GM10248 (cell line): ENCODE measurements around the gene ADCY7.
"Not testable (repeated sequence)": the region's sequence is repeated elsewhere in the genome, so short reads cannot be mapped to it uniquely, and the experiment has no call there.

Experiments
- CTCF ChIA-PET: fragments of 300-600 bp; sonication (Branson Sonifier 250); formaldehyde crosslinking; extraction: SDS; loops from one replicate; lab custom pipeline; 2021; ENCODE audit warnings: antibody characterized with exemption; lab: Yijun Ruan, JAX
- POLR2A ChIA-PET: fragments of 350-650 bp; sonication (Branson Sonifier 250); formaldehyde crosslinking; extraction: SDS; loops from one replicate; lab custom pipeline; 2020; ENCODE audit warnings: antibody characterized with exemption; lab: Yijun Ruan, JAX
- DNase-seq: peaks from one replicate; pipeline ENCODE4 v3.0.0; 2012; ENCODE audit errors: extremely low spot score
- TF ChIP-seq, protein P1 (sequence below): IDR thresholded peaks from 2 replicates; pipeline ENCODE4 v1.5.1; 2012; ENCODE audit warnings: mild to moderate bottlenecking, low read depth; ENCODE audit errors: extremely low read depth, missing control alignments, control extremely low read depth

Gene ADCY7

DNA sequence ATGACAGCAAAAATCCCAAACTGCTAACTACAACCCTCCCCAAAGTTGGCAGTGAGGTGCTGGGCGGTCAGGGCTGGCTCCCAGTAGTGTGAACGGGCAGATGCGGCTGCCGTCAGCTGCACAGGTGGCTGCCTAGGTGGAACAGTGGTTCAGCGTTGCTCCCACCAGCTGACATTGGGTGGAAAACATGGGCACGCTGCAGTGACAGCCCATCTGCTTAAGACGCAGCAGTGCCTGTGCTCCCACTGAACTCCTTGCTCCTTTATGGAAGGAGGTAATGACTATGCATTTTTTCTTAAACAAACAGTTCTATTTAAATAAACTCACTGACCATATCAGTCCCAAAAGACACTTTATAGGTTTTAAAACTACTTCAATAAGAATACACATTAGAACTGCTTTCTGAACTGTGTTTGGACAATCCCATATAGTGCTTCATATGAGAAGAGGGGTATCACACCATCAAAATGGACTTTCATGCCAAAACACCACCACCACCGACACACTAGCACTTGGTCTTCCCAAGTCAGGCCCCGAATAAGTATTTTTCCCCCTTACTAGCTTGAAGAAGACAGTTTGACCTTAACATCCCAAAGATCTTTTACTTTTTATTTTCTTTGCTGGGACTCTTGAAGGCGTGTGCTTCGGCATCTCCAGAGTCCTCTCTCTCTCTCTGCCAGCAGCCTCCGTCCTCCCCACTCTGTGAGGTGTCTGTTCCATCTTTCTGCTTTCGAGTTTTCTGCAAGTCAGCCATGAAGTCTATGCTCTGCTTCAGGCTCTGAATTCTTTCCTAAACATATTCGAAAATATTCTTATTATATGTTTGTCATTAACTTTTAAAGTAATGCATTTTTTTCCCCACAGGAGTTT, 68.0 kb downstream of the ADCY7 start:
- CTCF ChIA-PET, result interaction anchor here (1.6 to 2.5 kb wide), 2 partner anchors 20 to 472 kb away, joined by 5 to 7 read pairs; no protein-coding TSS in a partner anchor
- POLR2A ChIA-PET, result no interaction called here
- TF ChIP-seq, protein P1, sequence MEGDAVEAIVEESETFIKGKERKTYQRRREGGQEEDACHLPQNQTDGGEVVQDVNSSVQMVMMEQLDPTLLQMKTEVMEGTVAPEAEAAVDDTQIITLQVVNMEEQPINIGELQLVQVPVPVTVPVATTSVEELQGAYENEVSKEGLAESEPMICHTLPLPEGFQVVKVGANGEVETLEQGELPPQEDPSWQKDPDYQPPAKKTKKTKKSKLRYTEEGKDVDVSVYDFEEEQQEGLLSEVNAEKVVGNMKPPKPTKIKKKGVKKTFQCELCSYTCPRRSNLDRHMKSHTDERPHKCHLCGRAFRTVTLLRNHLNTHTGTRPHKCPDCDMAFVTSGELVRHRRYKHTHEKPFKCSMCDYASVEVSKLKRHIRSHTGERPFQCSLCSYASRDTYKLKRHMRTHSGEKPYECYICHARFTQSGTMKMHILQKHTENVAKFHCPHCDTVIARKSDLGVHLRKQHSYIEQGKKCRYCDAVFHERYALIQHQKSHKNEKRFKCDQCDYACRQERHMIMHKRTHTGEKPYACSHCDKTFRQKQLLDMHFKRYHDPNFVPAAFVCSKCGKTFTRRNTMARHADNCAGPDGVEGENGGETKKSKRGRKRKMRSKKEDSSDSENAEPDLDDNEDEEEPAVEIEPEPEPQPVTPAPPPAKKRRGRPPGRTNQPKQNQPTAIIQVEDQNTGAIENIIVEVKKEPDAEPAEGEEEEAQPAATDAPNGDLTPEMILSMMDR, result no peak
- no peak for DNase-seq

DNA sequence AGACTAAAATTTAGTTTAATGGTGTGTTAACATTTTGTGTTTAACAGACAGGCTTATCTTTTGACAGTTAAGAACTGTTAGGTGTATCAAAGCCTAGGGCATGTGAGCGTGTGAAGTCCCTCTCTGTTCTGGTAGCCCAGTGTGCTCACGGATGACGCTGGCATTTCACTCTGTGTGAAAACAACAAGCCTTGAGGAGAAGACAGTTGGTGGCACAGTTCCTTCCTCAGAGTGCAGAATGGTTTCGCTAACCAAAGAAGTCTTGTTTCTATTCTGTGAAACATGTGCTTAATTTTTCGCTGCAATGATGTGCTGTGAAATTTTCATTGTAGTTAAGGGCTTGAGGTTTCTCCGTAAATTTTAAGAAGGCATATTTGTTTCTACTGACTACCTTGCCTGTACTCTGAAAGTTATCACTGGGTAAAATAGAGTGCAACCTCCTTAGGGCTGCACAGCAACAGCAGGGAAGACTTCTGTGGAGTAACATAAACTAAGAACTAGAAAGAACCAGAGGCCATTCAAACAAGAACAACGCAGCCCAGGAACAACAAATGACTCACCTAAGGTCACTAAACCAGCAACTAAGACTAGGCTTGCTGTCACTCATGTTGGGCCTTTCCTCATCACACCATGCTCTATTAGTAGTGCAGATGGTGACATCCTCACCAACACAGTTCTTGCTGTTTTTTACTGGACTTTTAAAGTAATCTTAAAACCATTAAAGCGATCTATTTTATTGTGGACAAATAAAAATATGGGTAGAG, 69.0 kb downstream of the ADCY7 start:
- DNase-seq, result no peak
- CTCF ChIA-PET, result interaction anchor here (2.5 kb wide), 1 partner anchor 19 kb away, joined by 7 read pairs; no protein-coding TSS in a partner anchor
- POLR2A ChIA-PET, result no interaction called here
- TF ChIP-seq, protein P1, result no peak

DNA sequence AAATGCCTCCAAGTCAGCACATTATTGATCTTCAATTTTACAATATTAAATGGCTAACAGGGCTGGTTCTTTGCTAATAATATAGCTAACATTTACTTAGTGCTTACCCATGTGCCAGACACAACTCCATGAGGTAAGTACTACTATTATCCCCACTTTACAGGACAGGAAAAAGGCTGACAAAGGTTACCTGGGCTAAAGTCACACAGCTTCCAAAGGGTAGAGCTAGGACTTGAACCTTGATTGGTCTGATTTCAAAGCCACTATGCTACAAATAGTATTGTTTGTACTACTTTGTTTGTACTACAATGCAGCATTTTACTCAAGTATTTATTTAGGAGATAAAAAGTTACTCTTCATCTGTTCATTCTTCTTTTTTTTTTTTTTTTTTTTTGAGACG, 70.5 kb downstream of the ADCY7 start:
- DNase-seq, result no peak
- TF ChIP-seq, protein P1, result no peak
- POLR2A ChIA-PET, result no interaction called here
- CTCF ChIA-PET, result interaction anchor here (1.0 to 1.2 kb wide), 3 partner anchors 10 to 312 kb away, joined by 3 to 7 read pairs (median 3); partner anchors contain the start of gene CNEP1R1

DNA sequence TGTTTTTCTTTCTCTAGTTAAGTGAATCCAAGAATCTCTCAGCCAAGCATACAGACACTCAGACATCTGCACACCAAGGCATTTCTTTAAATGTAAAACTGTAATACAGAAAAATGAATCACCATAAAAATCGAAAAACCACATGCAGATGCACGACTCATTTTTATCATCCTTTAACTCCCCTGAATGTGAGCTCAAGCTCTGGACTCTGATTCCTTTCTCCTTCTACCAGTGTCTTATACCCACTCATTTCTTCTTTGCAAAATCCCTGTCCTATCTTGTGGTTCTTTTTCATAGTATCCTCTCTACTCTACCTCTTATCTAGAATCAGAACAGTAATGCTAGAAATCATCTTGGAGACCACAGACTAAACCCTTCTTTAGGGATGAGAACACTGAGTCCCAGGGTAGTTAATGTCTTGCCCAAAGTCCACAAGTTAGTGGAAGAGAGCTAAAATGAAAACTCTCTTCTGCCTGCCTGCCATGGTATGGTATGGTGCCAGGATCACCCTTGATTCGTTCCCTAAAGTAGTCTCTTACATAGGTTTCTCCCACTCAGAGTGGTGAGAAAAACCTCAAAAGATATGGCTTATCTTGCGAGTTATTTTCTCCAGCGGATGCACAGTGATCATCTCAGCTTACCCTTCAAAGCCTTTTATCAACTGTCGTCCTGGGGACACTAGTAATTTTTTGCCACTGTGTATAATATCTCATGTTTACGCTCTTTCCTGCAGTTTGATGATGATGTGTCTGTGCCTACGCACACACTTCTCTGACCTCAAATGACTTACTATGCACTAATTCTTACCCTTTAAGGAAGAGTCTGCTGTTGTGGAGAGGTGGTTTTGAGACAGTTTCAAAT, 72.2 kb downstream of the ADCY7 start:
- DNase-seq, result no peak
- TF ChIP-seq, protein P1, result no peak
- ChIA-PET POLR2A (interaction anchor here (0.6 kb wide), 1 partner anchor 293 kb away, joined by 3 read pairs; no protein-coding TSS in a partner anchor), CTCF (interaction anchor here (1.3 to 2.6 kb wide), 6 partner anchors 9 to 468 kb away, joined by 3 to 10 read pairs (median 8); partner anchors contain the start of gene CNEP1R1)

DNA sequence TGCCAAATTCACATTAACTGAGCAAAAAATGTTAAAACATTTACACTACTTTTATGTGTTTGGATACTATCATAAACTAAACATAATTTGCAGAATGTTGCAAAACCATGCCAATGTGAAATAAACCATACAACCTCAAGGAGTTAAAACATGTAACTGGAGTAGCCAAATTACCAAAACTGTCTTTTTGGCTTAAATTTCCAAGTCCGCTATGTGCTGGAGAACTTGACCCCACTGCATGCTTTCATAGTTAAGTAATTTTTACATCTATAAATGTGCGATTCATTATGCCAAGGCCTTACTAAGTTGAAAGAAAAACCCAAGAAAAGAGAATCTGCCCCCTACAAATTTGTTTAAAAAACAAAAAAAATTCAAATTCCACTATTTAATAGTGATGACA, 74.2 kb downstream of the ADCY7 start:
- ChIA-PET CTCF (interaction anchor here (1.2 to 6.0 kb wide), 4 partner anchors 11 to 21 kb away, joined by 5 to 41 read pairs (median 6); no protein-coding TSS in a partner anchor), POLR2A (no interaction called here)
- TF ChIP-seq, protein P1, result no peak
- no peak for DNase-seq

DNA sequence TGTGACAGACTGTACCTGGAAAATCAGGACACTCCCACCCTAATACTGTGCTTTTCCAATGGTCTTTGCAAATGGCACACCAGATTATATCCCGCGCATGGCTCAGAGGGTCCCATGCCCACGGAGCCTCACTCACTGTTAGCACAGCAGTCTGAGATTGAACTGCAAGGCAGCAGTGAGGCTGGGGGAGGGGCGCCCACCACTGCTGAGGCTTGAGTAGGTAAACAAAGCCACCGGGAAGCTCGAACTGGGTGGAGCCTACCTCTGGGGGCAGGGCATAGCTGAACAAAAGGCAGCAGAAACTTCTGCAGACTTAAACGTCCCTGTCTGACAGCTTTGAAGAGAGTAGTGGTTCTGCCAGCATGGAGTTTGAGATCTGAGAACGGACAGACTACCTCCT, 77.2 kb downstream of the ADCY7 start:
- CTCF ChIA-PET, result interaction anchor here (0.9 to 6.0 kb wide), 4 partner anchors 11 to 133 kb away, joined by 3 to 41 read pairs (median 5); no protein-coding TSS in a partner anchor
- DNase-seq, result not testable (repeated sequence)

DNA sequence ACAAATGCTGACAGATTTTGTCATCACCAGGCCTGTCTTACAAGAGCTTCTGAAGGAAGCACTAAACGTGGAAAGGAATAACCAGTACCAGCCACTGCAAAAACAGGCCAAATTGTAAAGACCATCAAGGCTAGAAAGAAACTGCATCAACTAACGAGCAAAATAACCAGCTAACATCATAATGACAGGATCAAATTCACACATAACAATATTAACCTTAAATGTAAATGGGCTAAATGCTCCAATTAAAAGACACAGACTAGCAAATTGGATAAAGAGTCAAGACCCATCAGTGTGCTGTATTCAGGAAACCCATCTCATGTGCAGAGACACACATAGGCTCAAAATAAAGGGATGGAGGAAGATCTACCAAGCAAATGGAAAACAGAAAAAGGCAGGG, 78.9 kb downstream of the ADCY7 start:
- POLR2A ChIA-PET, DNase-seq: not testable (repeated sequence)
- CTCF ChIA-PET, result interaction anchor here (0.7 to 6.0 kb wide), 3 partner anchors 10 to 135 kb away, joined by 3 to 41 read pairs (median 6); no protein-coding TSS in a partner anchor

More for the DNA sequence above, 77.2 kb downstream of the ADCY7 start:
- POLR2A ChIA-PET, result not testable (repeated sequence)
